ENCODE data around the gene CDH24.
A peak's percentile ranks its signal among the peaks of the same experiment; 100 is the strongest.
"Not testable (repeated sequence)": the region's sequence is repeated elsewhere in the genome, so short reads cannot be mapped to it uniquely, and the experiment has no call there.

CDH24 gene

DNA sequence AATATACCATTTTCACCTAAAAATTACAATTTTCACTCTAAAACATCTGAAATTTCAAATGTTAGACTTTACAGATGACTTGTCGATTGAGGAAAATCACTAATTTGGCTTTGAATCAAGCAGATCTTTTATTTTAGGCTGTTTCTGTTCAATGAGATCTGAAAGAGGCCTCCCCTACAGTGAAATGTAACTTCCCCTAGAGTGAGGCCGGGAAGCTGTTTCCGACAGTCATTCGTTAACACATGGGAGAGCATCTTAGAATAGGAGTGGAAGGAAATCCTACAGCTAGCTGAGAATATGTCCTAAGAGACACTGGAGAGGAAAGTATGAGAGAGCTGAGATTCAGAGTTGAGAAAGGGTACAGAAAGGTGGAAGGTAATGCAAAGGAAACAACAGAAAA is 41.7 kb downstream of the CDH24 start:
- DNase-seq, result no peak

- not testable (repeated sequence) for DNase-seq
These were observed 43.6 kb downstream of the CDH24 start for GRCh38 chr14:23013749-23014054.

DNA sequence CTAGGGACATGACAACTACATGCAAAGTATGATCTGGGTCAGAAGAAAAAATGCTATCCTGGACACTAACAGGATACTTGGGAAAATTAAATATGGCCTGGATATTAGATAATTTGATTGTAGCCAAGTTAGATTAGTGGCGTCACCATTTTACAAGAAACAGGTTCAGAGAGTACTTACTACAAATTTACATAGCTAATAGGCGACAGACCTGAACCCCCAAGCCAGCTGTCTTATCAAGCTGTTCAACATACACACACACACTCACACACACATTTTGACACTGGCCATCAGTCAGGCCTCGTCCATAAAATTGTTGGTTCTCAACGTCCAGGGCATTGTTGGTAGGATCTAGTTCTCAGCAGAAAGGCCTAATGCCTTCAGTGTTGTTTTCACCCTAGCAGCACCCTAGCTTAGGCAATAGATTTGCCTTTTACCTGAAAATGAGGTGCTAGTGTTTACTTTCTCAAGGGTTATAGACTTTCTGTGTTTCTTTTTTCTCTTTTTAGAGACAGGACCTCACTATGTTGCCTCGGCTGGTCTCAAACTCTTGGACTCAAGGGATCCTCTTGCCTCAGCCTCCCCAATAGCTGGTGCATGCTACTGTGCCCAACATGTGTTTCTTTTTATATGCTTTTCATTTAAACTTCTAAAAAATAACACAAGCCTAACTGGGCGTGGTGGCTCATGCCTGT is 44.1 kb downstream of the CDH24 start:
- no peak for DNase-seq

GRCh38 chr14:23009939-23010726 is 47.2 kb downstream of the CDH24 start, which contains the start of gene C14orf93:
Gene C14orf93 (minus strand): TSS chr14:23010143. CDS start chr14:22999023, 11,120 bp downstream.
- peak; percentile 86 for DNase-seq

DNA sequence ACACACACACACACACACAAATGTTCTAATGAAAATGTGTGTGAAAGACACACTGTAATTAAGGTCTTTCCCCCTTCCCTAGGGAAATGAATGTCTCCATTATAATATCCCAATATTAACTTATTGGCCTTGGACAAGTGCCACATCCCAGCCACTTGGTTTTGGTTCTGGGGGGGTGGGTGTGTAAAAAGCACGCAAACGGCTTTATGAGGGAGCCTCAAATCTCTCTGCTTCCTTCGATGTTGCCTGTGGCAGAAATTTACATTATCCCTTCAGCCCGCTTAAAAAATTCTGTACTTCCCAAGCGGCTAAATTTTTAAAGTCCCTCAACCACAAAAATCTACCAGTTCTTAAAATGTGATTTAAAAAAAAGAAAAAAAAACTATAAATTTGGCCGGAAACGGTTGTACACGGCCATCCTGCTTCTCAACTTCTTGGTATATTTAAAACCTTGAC is 47.8 kb downstream of the CDH24 start:
- DNase-seq, result no peak

DNA sequence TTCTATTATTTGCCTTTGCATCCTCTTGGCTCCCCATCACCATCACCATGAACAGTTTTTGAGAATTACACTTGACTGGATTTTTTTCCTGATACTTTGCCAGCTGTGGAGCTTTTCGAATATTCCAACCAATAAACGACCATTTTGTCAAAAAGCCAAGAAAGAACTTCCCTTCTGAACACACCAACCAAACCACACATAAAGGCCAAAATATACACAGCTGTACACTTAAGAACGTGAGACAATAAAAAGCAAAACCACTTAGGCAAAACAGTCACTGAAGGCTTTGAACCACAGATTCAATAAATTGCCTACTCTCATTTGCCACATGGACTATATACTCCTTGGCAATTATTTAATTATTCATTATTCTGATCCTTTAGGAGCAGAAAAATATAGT is 48.5 kb downstream of the CDH24 start:
- no peak for DNase-seq

DNA sequence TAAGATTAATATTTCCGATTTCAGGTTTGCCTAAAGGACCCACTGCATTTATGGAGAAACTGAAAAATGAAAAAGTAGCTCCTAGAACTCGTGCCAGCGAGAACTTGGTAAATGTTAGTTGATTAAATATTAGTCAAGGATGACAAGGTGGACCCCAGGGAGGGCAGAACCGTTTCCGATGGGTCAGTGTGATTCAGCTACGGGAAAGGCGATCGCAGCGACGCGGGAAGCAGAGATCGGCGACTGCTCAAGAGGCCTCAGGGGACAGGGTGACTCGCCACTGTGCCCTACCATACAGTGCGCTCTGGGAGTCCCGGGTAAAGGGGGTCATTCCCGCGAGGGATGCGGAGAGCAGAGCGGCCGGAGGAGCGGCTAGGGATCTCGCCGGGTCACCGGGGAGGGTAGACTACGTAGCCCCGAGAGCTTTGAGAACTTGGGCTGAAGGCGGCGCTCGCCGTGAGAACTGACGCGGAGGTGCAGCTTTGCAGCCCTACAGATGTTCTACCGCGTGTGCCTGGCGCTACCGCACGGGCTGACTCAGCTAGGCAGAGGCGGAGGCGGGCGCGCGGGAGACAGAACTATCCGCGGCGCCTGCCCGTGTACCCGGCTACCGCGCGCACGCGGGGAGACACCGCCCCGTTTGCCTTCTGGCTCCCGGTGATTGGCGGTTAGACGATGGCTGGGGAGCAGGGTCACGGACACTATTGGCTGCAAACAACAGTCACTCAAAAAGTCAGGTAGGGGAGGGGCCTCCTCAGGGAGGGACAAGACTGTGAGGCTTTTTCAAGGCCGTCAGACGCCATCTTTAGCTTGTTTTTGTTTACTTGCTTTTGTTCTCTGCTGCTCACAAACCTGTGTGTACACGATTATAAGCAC is 50.5 kb downstream of the CDH24 start:
- DNase-seq, result peak; percentile 95

GRCh38 chr14:23006188-23006534 is 51.2 kb downstream of the CDH24 start:
- DNase-seq, result no peak

DNA sequence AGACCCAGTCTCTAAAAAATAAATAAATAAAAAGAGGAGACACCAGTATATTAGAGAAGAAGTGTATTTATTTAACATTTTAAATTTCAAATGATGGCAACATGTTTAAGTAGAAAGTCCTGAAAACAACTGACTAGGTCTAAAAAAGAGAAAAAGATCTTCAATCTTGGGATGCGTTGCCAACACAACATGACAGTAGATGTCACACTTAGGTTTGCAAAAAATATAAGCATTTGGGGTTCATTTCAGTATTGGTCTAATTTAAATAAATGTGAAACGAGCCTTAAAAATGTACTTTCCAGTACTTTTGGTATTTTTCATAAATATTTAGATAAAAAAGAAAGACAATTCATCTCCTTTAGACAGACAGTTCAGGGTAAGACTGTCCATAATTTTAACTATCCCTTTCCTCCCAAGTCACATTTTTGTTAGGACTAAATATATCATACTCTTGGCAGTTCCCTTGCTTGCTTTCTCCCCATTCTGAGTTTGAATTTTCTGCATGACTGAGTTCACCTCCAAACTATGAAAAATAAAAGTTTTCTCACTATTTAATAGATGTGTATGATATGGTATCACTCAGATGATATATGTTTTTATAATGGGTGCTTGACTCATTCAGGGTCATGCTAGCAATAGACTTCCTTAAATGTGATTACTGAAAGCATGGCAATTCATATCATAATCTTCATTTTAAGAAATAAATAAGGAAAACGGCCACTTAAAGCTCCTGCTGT is 51.7 kb downstream of the CDH24 start:
- no peak for DNase-seq

- DNase-seq, result not testable (repeated sequence)
These were observed 53.0 kb downstream of the CDH24 start for GRCh38 chr14:23004274-23004673.

DNA sequence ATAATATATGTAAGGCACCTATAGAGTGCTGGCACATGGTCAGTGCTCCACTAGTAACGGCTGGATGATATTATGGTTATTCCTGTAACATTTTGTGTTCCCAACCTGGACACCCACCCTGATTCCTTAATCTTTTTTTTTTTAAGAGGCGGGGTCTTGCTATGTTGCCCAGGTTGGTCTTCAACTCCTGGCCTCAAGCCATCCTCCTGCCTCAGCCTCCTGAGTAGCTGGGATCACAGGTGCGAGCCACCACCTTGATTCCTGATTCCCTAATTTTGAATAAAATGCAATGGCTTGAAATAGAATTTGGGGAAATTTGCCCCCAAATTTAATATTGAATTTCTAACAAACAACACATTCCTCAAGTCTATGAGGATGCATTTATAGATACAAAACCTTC is 54.7 kb downstream of the CDH24 start:
- DNase-seq, result no peak

- DNase-seq, result no peak
These were observed 56.5 kb downstream of the CDH24 start for GRCh38 chr14:23000860-23001259.

DNA sequence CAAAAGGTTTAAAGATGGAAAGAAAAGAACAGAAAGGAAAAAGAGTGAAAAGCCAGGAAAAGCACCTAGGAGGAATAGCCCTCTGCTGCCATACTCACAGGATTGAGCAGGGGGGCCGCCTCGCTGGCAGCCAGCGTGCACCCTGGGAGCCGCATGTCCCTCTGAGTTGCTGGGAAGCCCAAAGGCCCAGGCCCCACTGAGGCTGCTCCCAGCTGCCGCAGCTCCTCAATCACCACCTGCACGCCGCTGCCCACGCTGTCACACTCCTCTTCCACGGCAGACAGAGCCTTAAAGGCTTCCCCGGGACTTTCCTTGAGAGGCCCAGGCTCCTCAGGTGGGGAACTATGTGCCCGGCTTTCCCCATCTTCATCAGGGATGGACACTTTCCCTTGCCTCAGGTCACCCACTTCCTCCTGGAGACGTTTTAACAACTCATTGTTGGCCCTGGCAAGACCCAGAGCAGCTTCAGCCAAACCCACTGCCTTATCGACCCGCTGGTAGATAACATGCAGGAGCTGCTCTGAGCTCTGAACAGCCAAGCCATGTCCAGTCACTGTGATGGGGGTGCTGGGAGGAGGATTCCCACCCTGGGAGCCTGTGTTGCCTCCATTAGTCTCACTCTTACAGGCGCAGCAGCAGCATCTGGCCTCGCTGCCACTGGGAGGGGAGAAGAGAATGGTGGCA is 58.8 kb downstream of the CDH24 start:
- no peak for DNase-seq

DNA sequence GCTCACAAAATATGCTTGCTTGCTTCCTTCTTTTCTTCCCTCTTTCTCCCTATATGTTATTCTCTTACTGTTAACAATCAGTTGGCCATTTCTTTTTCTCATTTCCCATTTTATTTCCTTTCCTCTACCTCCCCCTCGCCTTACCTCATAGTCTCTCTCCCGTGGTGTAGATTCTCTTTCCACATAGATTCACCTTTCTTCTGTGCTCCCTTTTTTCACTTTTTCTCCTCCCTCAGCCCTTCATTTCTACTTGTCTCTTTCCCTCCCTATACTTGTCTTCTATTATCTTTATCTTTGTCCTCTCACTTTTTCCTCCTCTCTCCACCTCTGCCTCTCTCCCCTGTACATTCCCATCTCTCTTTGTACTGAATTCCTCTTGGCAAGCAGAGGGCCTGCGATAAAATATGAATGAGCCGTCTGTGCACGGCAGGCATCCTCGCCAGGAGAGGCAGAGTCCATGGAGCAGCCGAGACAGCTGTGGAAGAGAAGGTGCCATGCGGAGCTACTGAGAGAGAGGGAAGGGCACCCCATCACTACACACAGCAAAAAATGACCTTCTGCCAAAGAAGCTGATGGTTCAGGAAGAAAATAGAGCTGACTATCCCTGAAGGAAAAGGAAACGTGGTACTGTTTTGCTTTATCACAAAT is 59.5 kb downstream of the CDH24 start:
- no peak for DNase-seq
